ENCODE results near the gene GFPT1. TPM values are rescaled to one million over a fixed set of nuclear protein-coding genes. Genes with fewer than 3 reads are reported as not detected.

Gene GFPT1
- total and polyA plus RNA-seq, 8 donors = 4.1 to 107 (median 17.4) TPM

GRCh38 chr2:69298261-69298660 is 88.8 kb downstream of the GFPT1 start:
- Histone ChIP-seq H3K9me3 (no peaks in the 10 kb centered on the region), H3K4me3 (no peak overlapping the region), H3K4me1 (no peaks in the 10 kb centered on the region), H3K27ac (no peak overlapping the region), H3K36me3 (no peaks in the 10 kb centered on the region), H3K27me3 (no peaks in the 10 kb centered on the region)
- no peak for DNase-seq
- intact Hi-C loops (cut with DNase I; ENCODE audit: low total_unique reads) = no loop called here
- whole genome bisulfite sequencing, 5 donors = 62 to 74% (median 72%) methylated on average over 7 of the region's 7 CpGs
- no peak for TF ChIP-seq POLR2AphosphoS5 (IDR thresholded peaks at IDR 0.05)
- no peak for TF ChIP-seq POLR2A (IDR thresholded peaks at IDR 0.05)
- TF ChIP-seq EP300 (IDR thresholded peaks at IDR 0.05) = no peak
- no peak for TF ChIP-seq CTCF (IDR thresholded peaks at IDR 0.05)

DNA sequence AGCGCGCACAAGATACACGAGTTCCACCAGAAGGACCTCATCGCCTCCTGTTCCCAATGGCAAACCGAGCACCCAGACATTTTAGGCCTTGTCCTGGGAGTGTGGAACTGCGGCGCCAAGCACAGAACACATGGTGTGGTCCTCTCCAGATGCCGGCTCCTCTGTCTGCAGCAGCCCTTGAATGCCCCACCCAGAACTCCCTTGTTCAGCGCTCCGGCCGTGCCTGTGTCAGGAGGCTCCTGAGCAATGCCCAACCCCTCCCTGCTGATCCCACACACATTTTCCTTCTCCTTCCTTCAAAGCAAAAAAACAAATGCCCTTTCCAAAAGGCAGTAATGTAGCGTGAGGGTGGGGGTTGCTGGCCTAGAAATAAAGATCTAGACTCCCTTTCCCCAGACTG is 89.8 kb downstream of the GFPT1 start:
- no peaks in the 10 kb centered on the region for H3K27me3 ChIP-seq
- H3K4me1 ChIP-seq = no peaks in the 10 kb centered on the region
- H3K9me3 ChIP-seq = no peaks in the 10 kb centered on the region
- H3K36me3 ChIP-seq = no peaks in the 10 kb centered on the region
- no peak for DNase-seq
- no peak overlapping the region for H3K4me3 ChIP-seq
- H3K27ac ChIP-seq = no peak overlapping the region
- intact Hi-C loops (cut with DNase I; ENCODE audit: low total_unique reads) = no loop called here
- WGBS, 5 donors = 77 to 92% (median 84%) methylated on average over 8 to 12 of the region's 12 CpGs
- no peak for TF ChIP-seq POLR2AphosphoS5 (IDR thresholded peaks at IDR 0.05)
- no peak for TF ChIP-seq CTCF (IDR thresholded peaks at IDR 0.05)
- TF ChIP-seq EP300 (IDR thresholded peaks at IDR 0.05) = no peak
- TF ChIP-seq POLR2A (IDR thresholded peaks at IDR 0.05) = no peak

DNA sequence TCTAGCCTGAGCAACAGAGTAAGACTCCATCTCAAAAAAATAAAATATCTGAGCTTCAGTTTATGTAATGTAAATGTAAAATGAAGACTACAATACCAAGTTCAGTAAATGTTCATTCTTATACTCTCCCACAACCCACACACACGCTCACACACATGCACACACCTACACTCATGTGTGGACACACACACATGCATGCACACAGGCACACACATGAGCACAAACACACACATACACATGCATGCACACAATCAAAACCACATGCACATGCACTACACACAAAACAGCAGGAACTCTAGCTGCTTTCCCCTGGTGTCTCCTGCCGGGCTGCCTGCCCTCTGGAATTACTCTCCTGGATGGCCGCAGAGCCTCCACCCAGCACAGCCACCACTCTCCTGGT is 90.6 kb downstream of the GFPT1 start:
- intact Hi-C loops (cut with DNase I; ENCODE audit: low total_unique reads) = no loop called here
- no peak for DNase-seq
- Histone ChIP-seq H3K27me3 (no peaks in the 10 kb centered on the region), H3K27ac (no peak overlapping the region), H3K4me1 (peaks cover 0 to 3% (median 1%) of the 10 kb centered on the region in 4 donors), H3K4me3 (no peak overlapping the region), H3K9me3 (no peaks in the 10 kb centered on the region), H3K36me3 (no peaks in the 10 kb centered on the region)
- 88 to 94% (median 93%) methylated on average over 3 of the region's 3 CpGs for WGBS, 5 donors
- TF ChIP-seq POLR2AphosphoS5 (IDR thresholded peaks at IDR 0.05) = no peak
- TF ChIP-seq EP300 (IDR thresholded peaks at IDR 0.05) = no peak
- TF ChIP-seq CTCF (IDR thresholded peaks at IDR 0.05) = no peak
- TF ChIP-seq POLR2A (IDR thresholded peaks at IDR 0.05) = no peak

DNA sequence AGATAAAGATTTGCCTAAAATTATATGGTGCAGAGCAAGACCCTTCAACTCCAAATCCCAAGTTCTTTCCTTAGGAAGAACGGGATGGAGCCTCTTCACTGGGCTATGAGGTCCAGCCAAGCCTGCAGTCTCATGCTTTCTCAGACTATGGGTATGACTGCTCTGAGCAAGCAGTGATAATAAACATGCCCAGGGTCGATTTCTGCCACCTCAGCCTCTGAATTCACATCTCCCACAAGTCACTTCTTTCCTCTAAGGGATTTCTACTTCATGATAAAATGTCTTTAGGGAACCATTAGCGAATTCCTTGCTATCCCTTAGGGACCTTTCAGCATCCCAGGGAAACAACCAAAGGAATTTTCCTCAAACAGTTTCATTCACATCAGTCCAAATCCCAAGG is 94.8 kb downstream of the GFPT1 start:
- Histone ChIP-seq H3K36me3 (no peaks in the 10 kb centered on the region), H3K4me1 (peaks cover 0 to 11% (median 5%) of the 10 kb centered on the region in 4 donors), H3K27me3 (no peaks in the 10 kb centered on the region), H3K9me3 (no peaks in the 10 kb centered on the region), H3K4me3 (no peak overlapping the region), H3K27ac (no peak overlapping the region)
- TF ChIP-seq POLR2A (IDR thresholded peaks at IDR 0.05) (no peak), POLR2AphosphoS5 (IDR thresholded peaks at IDR 0.05) (no peak), CTCF (IDR thresholded peaks at IDR 0.05) (no peak), EP300 (IDR thresholded peaks at IDR 0.05) (no peak)
- DNase-seq = no peak
- 64 to 85% (median 73%) methylated on average over 3 of the region's 3 CpGs for WGBS, 5 donors
- intact Hi-C loops (cut with DNase I; ENCODE audit: low total_unique reads) = no loop called here

All from stomach (tissue), 9 donors.